ENCODE results near the gene PIH1D1. TPM values are rescaled to one million over a fixed set of nuclear protein-coding genes. Genes with fewer than 3 reads are reported as not detected.

PIH1D1 gene
- total RNA-seq, 1 experiment from 2014 or later, result 166 TPM

- Histone ChIP-seq H3K18ac (ENCODE audit: insufficient read length, low read depth, low read length) (no peak overlapping the region), H3K23me2 (ENCODE audit: insufficient read length, low read depth, low read length, poor library complexity, severe bottlenecking) (peaks cover 22% of the 10 kb centered on the region), H3K79me2 (ENCODE audit: insufficient read depth, low read length) (no peaks in the 10 kb centered on the region), H3K9ac (ENCODE audit: extremely low read depth, insufficient read length, low read length) (no peak overlapping the region), H2BK12ac (ENCODE audit: insufficient read length, low read depth, low read length) (no peak overlapping the region), H2AFZ (ENCODE audit: low read length) (no peak overlapping the region), H3K4ac (ENCODE audit: low read depth, low read length) (no peak overlapping the region), H3K56ac (ENCODE audit: insufficient read length, low read depth, low read length) (no peak overlapping the region), H2AK5ac (ENCODE audit: insufficient read length, low read length) (no peak overlapping the region), H3K4me2 (ENCODE audit: insufficient read depth, insufficient read length, low read length) (peak overlapping the region; percentile 84), H2BK5ac (ENCODE audit: insufficient read length, low read length) (no peak overlapping the region), H3K9me3 (ENCODE audit: control insufficient read depth, low read depth, low read length) (no peaks in the 10 kb centered on the region), H4K8ac (replicated peaks; ENCODE audit: insufficient read length, low read depth, low read length) (no peak overlapping the region), H4K5ac (ENCODE audit: insufficient read length, low read depth, low read length) (no peak overlapping the region), H3K27me3 (ENCODE audit: insufficient read depth, low read length) (peaks cover 32% of the 10 kb centered on the region; the same call in 1 of the 2 replicates), H2BK15ac (ENCODE audit: low read depth, low read length) (no peak overlapping the region), H3K4me1 (ENCODE audit: insufficient read depth, low read length) (peaks cover 2% of the 10 kb centered on the region), H2BK120ac (ENCODE audit: low read depth, low read length, poor library complexity, severe bottlenecking) (no peak overlapping the region), H3K27ac (ENCODE audit: insufficient read length, low read depth, low read length) (no peak overlapping the region), H3K14ac (ENCODE audit: insufficient read depth, low read length) (no peak overlapping the region), H3T11ph (ENCODE audit: low read length) (no peak overlapping the region), H4K20me1 (ENCODE audit: control insufficient read depth, insufficient read depth, insufficient read length) (no peaks in the 10 kb centered on the region), H3K23ac (ENCODE audit: insufficient read length, low read depth, low read length) (no peak overlapping the region), H2BK20ac (ENCODE audit: low read depth, low read length, poor library complexity, severe bottlenecking) (no peak overlapping the region), H3K79me1 (ENCODE audit: insufficient read depth, low read depth, low read length, poor library complexity, severe bottlenecking) (no peaks in the 10 kb centered on the region), H4K91ac (ENCODE audit: insufficient read length, low read depth, low read length) (no peak overlapping the region)
- H3K27me3 Mint-ChIP-seq (ENCODE audit: low read depth), result peaks cover 80% of the 10 kb centered on the region
- H3K4me3 Mint-ChIP-seq, result peak overlapping the region in 1 of 2 experiments; percentile 10; a peak in 2 of 5 replicates
- no peak for TF ChIP-seq CTCF (conservative IDR thresholded peaks at IDR 0.05)
- peaks cover 69 to 77% of the 10 kb centered on the region in 2 experiments for H3K4me1 Mint-ChIP-seq
- no peak overlapping the region for H3K27ac Mint-ChIP-seq
- DNase-seq, result no peak
- H3K9me3 Mint-ChIP-seq, result peaks cover 0 to 9% of the 10 kb centered on the region in 2 experiments; a peak in 2 of 5 replicates
- no peaks in the 10 kb centered on the region; a peak in 2 of 7 replicates for H3K36me3 Mint-ChIP-seq (ENCODE audit: insufficient read depth in 1 of 3, low read depth in 3 of 3)
- no CpG with 5 or more reads among the region's 3 CpGs for WGBS (ENCODE audit: extremely low coverage, insufficient read length, low lambda C conversion rate)
Measured at GRCh38 chr19:49423985-49424303, 27.7 kb downstream of the PIH1D1 start.

Data from H9 (cell line).